ENCODE measurements around the gene ABCB8. TPM values are rescaled to one million over a fixed set of nuclear protein-coding genes. Genes with fewer than 3 reads are reported as not detected.

Gene ABCB8
- total and polyA plus RNA-seq, 9 of the 15 experiments (the other 6 are each of a cell fraction or from before 2014, with no cell fraction given), result 7.6 to 106 (median 36.3) TPM

DNA sequence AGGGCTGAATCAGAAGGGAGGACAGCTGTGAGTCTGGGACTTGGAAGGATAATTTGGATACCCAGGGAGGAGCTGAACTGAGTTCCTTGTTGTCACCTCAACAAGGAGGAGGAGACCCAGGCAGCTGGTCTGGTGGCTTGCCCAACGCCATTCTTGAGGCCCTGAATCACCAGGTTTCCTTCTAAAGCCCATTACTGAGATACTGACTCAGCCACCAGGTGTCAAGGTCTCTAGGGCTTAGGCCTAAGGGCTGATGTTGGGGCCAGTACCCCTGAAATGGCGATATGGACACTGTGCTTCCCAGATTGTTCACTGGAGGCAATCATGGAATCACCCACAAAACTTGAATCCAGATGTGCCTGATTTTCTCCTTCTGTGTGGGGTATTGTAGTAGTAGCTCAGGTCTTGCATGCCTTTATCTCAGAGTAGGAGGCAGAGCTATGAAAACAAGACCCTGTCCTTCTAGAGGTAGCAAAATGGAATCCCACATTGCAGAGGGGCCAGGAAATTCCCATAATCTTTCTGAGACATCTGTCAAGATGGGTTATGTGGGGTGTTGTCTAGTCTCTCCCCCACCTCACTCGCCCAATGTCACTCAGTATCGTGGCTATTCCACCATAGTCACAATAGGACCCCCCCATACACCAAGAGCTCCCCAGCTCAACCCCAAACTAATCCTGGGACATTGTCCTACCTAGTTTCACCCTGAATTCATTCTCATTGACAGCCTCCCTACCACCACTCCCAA is 2.2 kb upstream of the ABCB8 start (continued):
- TF ChIP-seq POLR2AphosphoS5 (IDR thresholded peaks at IDR 0.05; ENCODE audit: control insufficient read depth, insufficient read depth, low read depth, low read length) (0 out of 2 replicates have a peak, but pooled peaks have one; percentile 34), ZBTB26 (CRISPR knock-in tag; IDR thresholded peaks at IDR 0.05) (no peak), PTRF (tag; IDR thresholded peaks at IDR 0.05) (no peak), REST (IDR thresholded peaks at IDR 0.05; ENCODE audit: borderline replicate concordance) (no peak), REST (CRISPR knock-in tag; IDR thresholded peaks at IDR 0.05; ENCODE audit: low read depth) (no peak), TAF15 (IDR thresholded peaks at IDR 0.05; ENCODE audit: low read depth, low read length) (no peak), E2F8 (IDR thresholded peaks at IDR 0.05; ENCODE audit: low read depth, partially characterized antibody) (no peak), PHB (CRISPR knock-in tag; IDR thresholded peaks at IDR 0.05) (no peak), SMARCC2 (IDR thresholded peaks at IDR 0.05; ENCODE audit: low read depth) (no peak), ZFP36 (IDR thresholded peaks at IDR 0.05; ENCODE audit: low read depth, low read length, partially characterized antibody) (no peak), SREBF1 (IDR thresholded peaks at IDR 0.05; ENCODE audit: borderline replicate concordance, low read depth, low read length) (no peak), RBM17 (IDR thresholded peaks at IDR 0.05; ENCODE audit: borderline replicate concordance, low read depth, low read length) (no peak), THRAP3 (IDR thresholded peaks at IDR 0.05; ENCODE audit: borderline replicate concordance) (no peak), ETV6 (IDR thresholded peaks at IDR 0.05; ENCODE audit: borderline replicate concordance in 1 of 2, low read depth in 2 of 2, low read length in 1 of 2) (no peak), ETV6 (CRISPR knock-in tag; IDR thresholded peaks at IDR 0.05; ENCODE audit: borderline replicate concordance) (no peak), MEF2D (tag; conservative IDR thresholded peaks at IDR 0.05; ENCODE audit: low read depth) (no peak)

All from K562 (cell line).